K562 (cell line): Measurements from ENCODE around the gene KLHL6. TPM values are rescaled to one million over a fixed set of nuclear protein-coding genes. Genes with fewer than 3 reads are reported as not detected.

Experiments used
- ATAC-seq: fragments of 200-7000 bp; cut with Tn5 transposase; 3 replicates; pipeline ENCODE4 v1.9.1; 2020; ENCODE audit warnings: moderate library complexity
- BruUV-seq: library from RNA; stranded (reverse); fragments of 400-500 nt; replicated peaks from 2 replicates; lab custom pipeline; 2021; lab: Mats Ljungman, UMichigan
- CTCF ChIA-PET: fragments of 300-600 bp; formaldehyde crosslinking; extraction: SDS; loops from one replicate; lab custom pipeline; 2021; ENCODE audit warnings: low intra/inter-chr PET ratio; lab: Yijun Ruan, JAX
- POLR2A ChIA-PET: fragments of 300-600, 350-650 bp; sonication (Branson Sonifier 250); formaldehyde crosslinking; extraction: SDS; loops from one replicate; lab custom pipeline; 2021; ENCODE audit warnings: antibody characterized with exemption, inconsistent platforms; lab: Yijun Ruan, JAX
- DNase-seq, 4 experiments: peaks; one replicate each; pipeline versions ENCODE4 v3.0.0 to v3.0.0-alpha.2; 2011 to 2018; ENCODE audit warnings: low spot score in 3 of 4, mixed read lengths in 3 of 4; ENCODE audit errors: extremely low read depth in 1 of 4
- FAIRE-seq: peaks from 2 replicates; lab custom pipeline; 2011; peaks lifted over from hg19 to GRCh38; lab: Jason Lieb, UNC
- H2AFZ ChIP-seq: 2 replicates; pipeline ENCODE4 v1.6.0; 2011; ENCODE audit warnings: low read depth, low read length, control low read depth, inconsistent platforms
- H3K27ac ChIP-seq: fragments of 200-600 bp; 3 replicates; pipeline ENCODE4 v1.8.0; 2011; ENCODE audit warnings: low read depth, mild to moderate bottlenecking, control low read depth, inconsistent platforms, low read length, moderate library complexity, mixed read lengths; ENCODE audit errors: extremely low read depth
- H3K27me3 ChIP-seq, 2 experiments: fragments of 300-600 bp in 1 of 2; 2 replicates in 1 of 2; 3 replicates in 1 of 2; pipeline versions ENCODE4 v1.6.0 to v1.8.0; 2011; ENCODE audit warnings: inconsistent platforms in 2 of 2, low read length in 2 of 2, mild to moderate bottlenecking in 1 of 2, mixed read lengths in 1 of 2, moderate library complexity in 1 of 2; ENCODE audit not compliant: control insufficient read depth in 2 of 2, insufficient read depth in 2 of 2
- H3K36me3 ChIP-seq: fragments of 300-600 bp; 3 replicates; pipeline ENCODE4 v1.8.0; 2011; ENCODE audit warnings: mild to moderate bottlenecking, low read length, inconsistent platforms; ENCODE audit not compliant: control insufficient read depth, insufficient read depth
- H3K4me1 ChIP-seq, 2 experiments: fragments of 200-600 bp in 1 of 2; replicated peaks in 1 of 2; 2 replicates in 1 of 2; 3 replicates in 1 of 2; pipeline versions ENCODE4 v1.5.1 to v1.8.0; 2011; ENCODE audit warnings: inconsistent platforms in 2 of 2, low read length in 2 of 2, mild to moderate bottlenecking in 1 of 2, mixed read lengths in 1 of 2, moderate library complexity in 1 of 2; ENCODE audit not compliant: control insufficient read depth in 2 of 2, insufficient read depth in 2 of 2
- H3K4me2 ChIP-seq: 2 replicates; pipeline ENCODE4 v1.6.1; 2011; ENCODE audit warnings: low read length, control low read depth, inconsistent platforms, mixed read lengths; ENCODE audit not compliant: insufficient read depth
- H3K4me3 ChIP-seq: fragments of 200-600 bp; sonication (generic), shearing (Covaris generic); 2 replicates; pipeline ENCODE4 v1.5.1; 2016; ENCODE audit warnings: control low read depth, inconsistent platforms
- H3K79me2 ChIP-seq: fragments of 200-600 bp; 3 replicates; pipeline ENCODE4 v1.8.0; 2011; ENCODE audit warnings: low read length, inconsistent platforms; ENCODE audit not compliant: control insufficient read depth, insufficient read depth
- H3K9ac ChIP-seq, 2 experiments: 2 replicates each; pipeline versions ENCODE4 v1.6.0 to v1.6.1; 2011; ENCODE audit warnings: low read depth in 2 of 2, low read length in 2 of 2, control low read depth in 1 of 2, inconsistent platforms in 1 of 2, mild to moderate bottlenecking in 1 of 2, mixed read lengths in 1 of 2; ENCODE audit not compliant: insufficient read depth in 1 of 2
- H3K9me1 ChIP-seq: one replicate; pipeline ENCODE4 v1.6.0; 2011; ENCODE audit warnings: inconsistent platforms, mild to moderate bottlenecking, low read length, moderate library complexity; ENCODE audit not compliant: control insufficient read depth, insufficient read depth
- H3K9me3 ChIP-seq: replicated peaks from 2 replicates; pipeline ENCODE4 v1.5.1; 2011; ENCODE audit warnings: low read depth, low read length, inconsistent platforms; ENCODE audit not compliant: control insufficient read depth, insufficient read depth
- H4K20me1 ChIP-seq: replicated peaks from 2 replicates; pipeline ENCODE4 v1.6.1; 2011; ENCODE audit warnings: low read length, inconsistent platforms, mixed read lengths; ENCODE audit not compliant: control insufficient read depth, insufficient read depth
- EZH2 ChIP-seq: IDR thresholded peaks from 2 replicates; pipeline ENCODE4 v1.6.1; 2012; ENCODE audit warnings: low read depth, mild to moderate bottlenecking, inconsistent platforms, low read length, borderline replicate concordance
- HCFC1 ChIP-seq: IDR thresholded peaks from 2 replicates; pipeline ENCODE4 v1.6.1; 2012; ENCODE audit warnings: low read depth, low read length, improper control_type of control experiment
- HOMEZ ChIP-seq: fragments of 250-450 bp; sonication (Bioruptor Pico); IDR thresholded peaks from 2 replicates; pipeline ENCODE4 v1.4.0; 2020; ENCODE audit warnings: mild to moderate bottlenecking, moderate library complexity
- SMARCA5 ChIP-seq: fragments of 450-650 bp; IDR thresholded peaks from 2 replicates; pipeline ENCODE4 v1.6.1; 2016
- SRF ChIP-seq, 2 experiments: fragments of 250-450, 450-650 bp in 1 of 2; sonication (Bioruptor Pico) in 1 of 2; sonication (generic) in 1 of 2; formaldehyde crosslinking; IDR thresholded peaks; 2 replicates each; pipeline versions ENCODE4 v1.5.0 to v1.5.1; 2020 to 2022; ENCODE audit warnings: mild to moderate bottlenecking in 1 of 2, missing genetic modification reagents in 1 of 2
- ZNF311 ChIP-seq: fragments of 250-450 bp; sonication (Bioruptor Pico); IDR thresholded peaks from 2 replicates; pipeline ENCODE4 v1.4.0; 2020; ENCODE audit warnings: mild to moderate bottlenecking, moderate library complexity
- ZNF407 ChIP-seq: fragments of 450-650 bp; IDR thresholded peaks from 2 replicates; pipeline ENCODE4 v1.6.1; 2016; ENCODE audit warnings: low read depth
- ZNF77 ChIP-seq: fragments of 250-450 bp; sonication (Bioruptor Pico); IDR thresholded peaks from 2 replicates; pipeline ENCODE4 v1.5.0; 2020
- WGBS: fragments of 100-300 bp; shearing (Covaris generic); methylation state at CpG from one replicate; pipeline ENCODE4 v1.1.6; 2016; ENCODE audit warnings: low coverage, mixed read lengths; ENCODE audit not compliant: insufficient coverage; ENCODE audit errors: missing lambda C conversion rate; 5-methylcytosine and 5-hydroxymethylcytosine counted together
- in situ Hi-C: fragments of 300-500 bp; cut with MboI; formaldehyde crosslinking; loops from 4 replicates; pipeline ENCODE4 v1.15.0; 2018; ENCODE audit warnings: inconsistent platforms, mixed read lengths
- intact Hi-C: fragments of 100-400 bp; cut with micrococcal nuclease; formaldehyde crosslinking; loops from 2 replicates; pipeline ENCODE4 v1.14.2; 2022
- polyA plus RNA-seq, 8 experiments: library from polyadenylated mRNA; depleted of rRNA in 4 of 8; stranded (reverse) in 5 of 8; unstranded in 3 of 8; fragments of >200 nt; fragmentation: Nextera tagmentation in 2 of 8; fragmentation: Illumina TruSeq in 1 of 8; extraction: Ambion mirVana in 2 of 8; extraction: Trizol in 1 of 8; gene quantifications; 2 replicates each; pipeline versions ENCODE4 v1.2.1 to v1.2.3, GENCODE V29; 2011 to 2014; ENCODE audit warnings: inconsistent platforms in 1 of 8, missing spikeins in 1 of 8
- total RNA-seq, 7 experiments: library from RNA; depleted of rRNA in 6 of 7; stranded (reverse); fragments of >200 nt in 6 of 7; fragmentation: Illumina TruSeq in 2 of 7; extraction: Trizol in 2 of 7; gene quantifications; 2 replicates each; pipeline versions ENCODE4 v1.2.1 to v1.2.3, GENCODE V29; 2011 to 2021; ENCODE audit warnings: low replicate concordance in 1 of 7

KLHL6 gene
- total and polyA plus RNA-seq, 9 of the 15 experiments (the other 6 are each of a cell fraction or from before 2014, with no cell fraction given), result 0.18 to 2.1 (median 1.4) TPM

DNA sequence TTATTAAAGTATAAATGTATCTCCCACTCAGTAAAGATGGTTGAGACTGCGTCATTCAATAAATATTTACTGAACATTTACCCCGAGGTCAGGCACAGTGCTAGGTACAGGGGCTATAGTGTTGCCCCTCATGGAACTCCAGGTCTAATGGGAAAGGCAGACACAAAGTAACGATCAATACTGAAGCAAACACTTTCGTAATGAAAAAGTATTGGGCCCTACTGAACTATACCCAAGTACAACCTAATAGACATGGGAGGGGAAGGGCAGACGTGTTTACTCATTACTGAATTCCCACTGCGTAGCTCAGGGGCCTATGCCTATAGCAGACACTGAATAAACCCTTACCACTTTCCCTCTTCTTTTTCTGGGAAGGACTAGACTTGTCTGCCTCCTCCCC is 56.9 kb downstream of the KLHL6 start (continued):
- no peak for TF ChIP-seq ZNF407

GRCh38 chr3:183497313-183497712 is 58.2 kb downstream of the KLHL6 start:
- Histone ChIP-seq H4K20me1 (no peaks in the 10 kb centered on the region), H3K9me3 (no peaks in the 10 kb centered on the region; the same call in 1 of the 2 replicates), H3K79me2 (no peaks in the 10 kb centered on the region)
- TF ChIP-seq SMARCA5 (no peak), HCFC1 (0 out of 2 replicates have a peak, but pooled peaks have one; percentile 33), SRF (CRISPR knock-in tag; IDR thresholded peaks at IDR 0.05) (no peak), EZH2 (no peak), HOMEZ (CRISPR knock-in tag) (no peak), ZNF77 (CRISPR knock-in tag) (no peak), ZNF311 (CRISPR knock-in tag) (no peak)
- TF ChIP-seq, all 486 proteins: peak for 1
- Histone ChIP-seq H2AFZ (no peak overlapping the region), H3K4me3 (no peak overlapping the region), H3K36me3 (no peaks in the 10 kb centered on the region), H3K27ac (no peak overlapping the region), H3K9me1 (no peaks in the 10 kb centered on the region), H3K4me2 (no peak overlapping the region), H3K9ac (no peak overlapping the region), H3K27me3 (no peaks in the 10 kb centered on the region), H3K4me1 (peaks cover 0 to 8% of the 10 kb centered on the region in 2 experiments; a peak in 3 of 5 replicates)
- intact Hi-C loops (no loop called here), in situ Hi-C loops (no loop called here)
- peak; percentile 27; the same call in 1 of the 3 replicates for ATAC-seq
- ChIA-PET POLR2A (interaction anchor here (1.4 kb wide), 1 partner anchor 15 kb away, joined by 4 read pairs; no protein-coding TSS in a partner anchor), CTCF (no interaction called here)
- WGBS, result 15% methylated on average over 1 of the region's 3 CpGs
- DNase-seq, result no peak
- no peak for FAIRE-seq
- BruUV-seq, result no TSS peak
